Activated T-cell treated with anti-CD3 and anti-CD28 coated beads, Interleukin-2, amount 50 U/mL, for 1 hour (primary cell): ENCODE measurements around the gene OR52B2.
"Not testable (repeated sequence)": the region's sequence is repeated elsewhere in the genome, so short reads cannot be mapped to it uniquely, and the experiment has no call there.

Source experiments
- DNase-seq: peaks from one replicate; pipeline ENCODE4 v3.0.0-alpha.2; 2020

Gene OR52B2

DNA sequence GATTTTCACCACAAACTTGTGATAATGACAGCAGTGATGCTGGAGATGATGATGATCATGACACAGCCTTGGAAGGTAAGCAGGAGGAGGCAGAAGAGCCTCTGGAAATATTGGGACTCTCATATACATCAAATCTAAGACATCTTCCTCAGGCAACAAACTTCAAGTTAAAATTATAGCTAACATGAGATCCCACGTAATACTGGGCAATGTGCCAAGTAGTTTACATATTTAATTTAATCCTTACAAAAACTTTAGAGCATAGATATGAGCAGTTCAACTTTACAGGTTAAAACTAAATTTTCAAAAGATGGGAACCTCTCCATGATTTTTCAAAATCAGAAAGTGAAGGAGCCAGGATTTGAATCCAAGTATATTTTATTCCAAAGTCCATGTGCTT, 19.0 kb downstream of the OR52B2 start:
- DNase-seq: no peak

GRCh38 chr11:6143737-6144136, 26.4 kb downstream of the OR52B2 start:
- DNase-seq: not testable (repeated sequence)

DNA sequence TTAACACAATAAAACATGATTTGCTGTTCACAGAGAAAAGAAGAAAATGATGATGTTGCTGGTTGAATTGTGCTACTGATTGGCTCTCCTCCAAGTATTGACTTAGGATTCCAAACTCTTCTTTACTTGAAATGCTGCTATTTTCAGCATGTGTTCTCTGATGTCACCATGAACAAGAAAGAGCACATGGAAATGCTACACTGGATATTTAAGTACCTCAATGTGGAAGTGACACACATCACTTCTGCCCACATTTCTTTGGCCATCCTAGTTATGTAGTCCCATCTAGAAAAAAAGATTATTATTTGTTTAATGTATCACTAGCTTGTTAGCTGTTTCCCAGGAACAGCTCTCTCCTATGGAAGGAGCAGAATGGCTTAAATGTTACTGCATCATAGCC, 27.2 kb downstream of the OR52B2 start:
- DNase-seq: no peak

GRCh38 chr11:6135936-6136335, 34.2 kb downstream of the OR52B2 start:
- DNase-seq: not testable (repeated sequence)

- DNase-seq: no peak
Observed at GRCh38 chr11:6132431-6132830, 37.7 kb downstream of the OR52B2 start.

DNA sequence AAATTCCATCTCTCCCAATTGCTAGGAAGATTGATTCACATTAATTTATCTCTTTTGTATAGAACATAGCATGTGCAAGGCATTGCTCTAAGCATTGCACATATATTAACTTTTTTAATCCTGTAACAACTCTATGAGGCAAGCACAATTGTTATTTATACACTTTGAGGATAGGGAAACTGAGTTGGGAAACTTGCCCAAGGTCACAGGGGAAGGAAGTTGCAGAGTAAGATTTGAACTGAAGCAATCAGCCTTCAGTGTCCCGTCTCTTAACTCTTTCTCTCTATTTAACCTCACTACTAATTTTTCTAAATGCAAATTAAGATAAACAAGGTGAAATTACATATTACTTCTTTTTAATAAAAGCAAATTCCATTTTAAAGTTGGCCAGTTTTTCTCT, 40.5 kb downstream of the OR52B2 start:
- DNase-seq: no peak

- no peak for DNase-seq
Observed at GRCh38 chr11:6129011-6129410, 41.1 kb downstream of the OR52B2 start.

DNA sequence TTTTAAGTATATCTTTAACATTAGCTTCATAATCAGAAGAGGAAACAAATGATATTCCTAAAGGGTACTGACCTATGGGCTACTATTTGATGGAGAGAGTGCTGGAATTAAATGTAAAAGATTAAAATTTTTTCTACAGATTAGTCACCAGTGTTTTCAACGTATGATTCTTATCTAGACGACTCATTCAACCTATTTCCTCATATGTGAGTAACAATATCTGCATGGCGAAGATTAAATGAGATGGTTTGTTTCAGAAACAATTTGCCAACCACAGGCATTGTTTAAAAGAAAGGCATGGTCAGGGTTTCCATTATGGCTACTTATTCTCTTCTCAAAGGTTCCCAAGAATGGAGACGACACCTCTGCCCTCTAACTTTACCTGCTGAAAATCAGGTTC, 42.2 kb downstream of the OR52B2 start:
- DNase-seq: no peak

GRCh38 chr11:6124245-6124644, 45.9 kb downstream of the OR52B2 start:
- DNase-seq: no peak
